Kidney (tissue), 14 donors: Measurements from ENCODE around the gene PLRG1. TPM values are rescaled to one million over a fixed set of nuclear protein-coding genes. Genes with fewer than 3 reads are reported as not detected.

Experiments used
- DNase-seq, 5 donors: peaks; one replicate each; pipeline ENCODE4 v3.0.0-alpha.2; 2013 to 2020
- FAIRE-seq: peaks from 2 replicates; lab custom pipeline; 2012; peaks lifted over from hg19 to GRCh38; lab: Jason Lieb, UNC
- H3K27ac ChIP-seq, 2 donors: one replicate each; pipeline ENCODE4 v1.7.0; 2013; ENCODE audit warnings: low read depth in 2 of 2, low read length in 2 of 2, inconsistent platforms in 1 of 2
- H3K27me3 ChIP-seq: one replicate; pipeline ENCODE4 v1.7.1; 2013; ENCODE audit warnings: low read length, inconsistent platforms; ENCODE audit not compliant: control insufficient read depth, insufficient read depth
- H3K36me3 ChIP-seq, 3 donors: one replicate each; pipeline versions ENCODE4 v1.7.0 to v1.7.1; 2013; ENCODE audit warnings: low read length in 3 of 3, control low read depth in 1 of 3, inconsistent platforms in 1 of 3; ENCODE audit not compliant: insufficient read depth in 3 of 3, control insufficient read depth in 2 of 3
- H3K4me1 ChIP-seq, 3 donors: one replicate each; pipeline versions ENCODE4 v1.7.0 to v1.7.1; 2013; ENCODE audit warnings: low read length in 3 of 3, inconsistent platforms in 1 of 3, low read depth in 1 of 3; ENCODE audit not compliant: control insufficient read depth in 2 of 3, insufficient read depth in 2 of 3
- H3K4me3 ChIP-seq, 3 donors: one replicate each; pipeline versions ENCODE4 v1.7.0 to v1.8.1; 2013; ENCODE audit warnings: low read length in 3 of 3, control low read depth in 1 of 3, inconsistent platforms in 1 of 3
- H3K9ac ChIP-seq, 3 donors: one replicate each; pipeline versions ENCODE4 v1.7.0 to v1.7.1; 2013; ENCODE audit warnings: low read length in 3 of 3, control low read depth in 1 of 3, inconsistent platforms in 1 of 3
- H3K9me3 ChIP-seq, 3 donors: one replicate each; pipeline versions ENCODE4 v1.7.0 to v1.7.1; 2013; ENCODE audit warnings: low read length in 3 of 3, control low read depth in 1 of 3, inconsistent platforms in 1 of 3; ENCODE audit not compliant: control insufficient read depth in 2 of 3, insufficient read depth in 1 of 3
- intact Hi-C: fragments of 100-400 bp; cut with DNase I; formaldehyde crosslinking; loops from one replicate; pipeline ENCODE4 v1.11.1; 2022
- polyA plus RNA-seq: library from polyadenylated mRNA; stranded (reverse); fragments of 350-450 nt; fragmentation: Illumina TruSeq; extraction: RNeasy Lipid Tissue Mini Kit (QIAGEN cat#74804); gene quantifications from one replicate; pipeline ENCODE4 v1.2.3, GENCODE V29; 2014; ENCODE audit warnings: low read depth, low replicate concordance; ENCODE audit not compliant: insufficient read depth
- total RNA-seq: library from RNA; stranded (reverse); fragmentation: NEBNext Ultra II Directional; extraction: Animal tissue kit (Norgen Biotek cat#: 25700); gene quantifications from one replicate; pipeline ENCODE4 v1.2.1, GENCODE V29; 2021
- TF ChIP-seq, protein P1 (sequence below): IDR thresholded peaks from 3 replicates; pipeline ENCODE4 v1.5.1; 2012; ENCODE audit warnings: mild to moderate bottlenecking, moderate library complexity, borderline replicate concordance; ENCODE audit not compliant: insufficient read depth; ENCODE audit errors: extremely low read depth
- donor health status: control.
- donor health status: control.
- donor health status: control.
- donor health status: control.
- donor health status: control.
- donor health status: DM: yes; HTN: yes; CAD: no.
- donor health status: Normal renal cell carcinoma (clear cell type).

The PLRG1 gene
- total and polyA plus RNA-seq, 2 donors from 2014 or later = 54.6 to 69.7 TPM

DNA sequence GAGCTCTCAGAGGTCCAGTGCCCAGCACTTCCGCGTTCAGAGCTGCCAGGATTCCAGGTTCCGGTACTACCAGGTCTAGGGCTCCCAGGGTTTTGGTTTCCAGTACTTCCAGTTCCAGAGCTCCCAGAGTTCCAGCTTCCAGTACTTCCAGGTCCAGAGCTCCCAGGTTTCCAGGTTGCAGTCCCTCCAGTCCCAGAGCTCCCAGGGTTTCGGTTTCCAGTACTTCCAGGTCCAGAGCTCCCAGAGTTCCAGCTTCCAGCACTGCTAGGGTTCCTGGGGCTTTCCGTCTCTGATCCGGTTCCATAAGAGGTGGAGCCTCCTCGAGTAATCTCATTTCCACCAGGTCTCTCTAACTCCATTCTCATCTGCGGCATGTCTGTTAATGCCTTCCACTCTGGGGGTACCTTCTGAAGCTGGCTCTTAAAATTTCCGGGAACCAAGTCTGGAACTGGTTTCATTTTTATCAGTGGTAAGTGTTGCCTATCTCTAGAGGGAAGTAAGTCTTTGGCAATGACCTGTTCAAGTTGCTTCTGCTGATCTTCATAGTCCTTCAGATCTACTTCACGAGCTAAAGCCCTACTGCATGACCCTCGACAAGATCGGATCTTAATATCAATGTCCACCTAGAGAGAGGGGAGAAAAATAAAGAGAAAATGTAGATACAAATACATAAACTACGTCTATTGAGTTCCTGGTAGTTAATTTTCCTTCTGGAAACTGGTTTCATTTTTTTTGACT is 36.3 kb upstream of the PLRG1 start:
- Histone ChIP-seq H3K9me3 (no peaks in the 10 kb centered on the region), H3K27me3 (no peaks in the 10 kb centered on the region), H3K27ac (no peak overlapping the region), H3K4me3 (no peak overlapping the region), H3K9ac (no peak overlapping the region), H3K4me1 (no peaks in the 10 kb centered on the region), H3K36me3 (no peaks in the 10 kb centered on the region)
- TF ChIP-seq, protein P1, sequence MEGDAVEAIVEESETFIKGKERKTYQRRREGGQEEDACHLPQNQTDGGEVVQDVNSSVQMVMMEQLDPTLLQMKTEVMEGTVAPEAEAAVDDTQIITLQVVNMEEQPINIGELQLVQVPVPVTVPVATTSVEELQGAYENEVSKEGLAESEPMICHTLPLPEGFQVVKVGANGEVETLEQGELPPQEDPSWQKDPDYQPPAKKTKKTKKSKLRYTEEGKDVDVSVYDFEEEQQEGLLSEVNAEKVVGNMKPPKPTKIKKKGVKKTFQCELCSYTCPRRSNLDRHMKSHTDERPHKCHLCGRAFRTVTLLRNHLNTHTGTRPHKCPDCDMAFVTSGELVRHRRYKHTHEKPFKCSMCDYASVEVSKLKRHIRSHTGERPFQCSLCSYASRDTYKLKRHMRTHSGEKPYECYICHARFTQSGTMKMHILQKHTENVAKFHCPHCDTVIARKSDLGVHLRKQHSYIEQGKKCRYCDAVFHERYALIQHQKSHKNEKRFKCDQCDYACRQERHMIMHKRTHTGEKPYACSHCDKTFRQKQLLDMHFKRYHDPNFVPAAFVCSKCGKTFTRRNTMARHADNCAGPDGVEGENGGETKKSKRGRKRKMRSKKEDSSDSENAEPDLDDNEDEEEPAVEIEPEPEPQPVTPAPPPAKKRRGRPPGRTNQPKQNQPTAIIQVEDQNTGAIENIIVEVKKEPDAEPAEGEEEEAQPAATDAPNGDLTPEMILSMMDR = no peak
- intact Hi-C loops = no loop called here
- DNase-seq = no peak
- FAIRE-seq = no peak

DNA sequence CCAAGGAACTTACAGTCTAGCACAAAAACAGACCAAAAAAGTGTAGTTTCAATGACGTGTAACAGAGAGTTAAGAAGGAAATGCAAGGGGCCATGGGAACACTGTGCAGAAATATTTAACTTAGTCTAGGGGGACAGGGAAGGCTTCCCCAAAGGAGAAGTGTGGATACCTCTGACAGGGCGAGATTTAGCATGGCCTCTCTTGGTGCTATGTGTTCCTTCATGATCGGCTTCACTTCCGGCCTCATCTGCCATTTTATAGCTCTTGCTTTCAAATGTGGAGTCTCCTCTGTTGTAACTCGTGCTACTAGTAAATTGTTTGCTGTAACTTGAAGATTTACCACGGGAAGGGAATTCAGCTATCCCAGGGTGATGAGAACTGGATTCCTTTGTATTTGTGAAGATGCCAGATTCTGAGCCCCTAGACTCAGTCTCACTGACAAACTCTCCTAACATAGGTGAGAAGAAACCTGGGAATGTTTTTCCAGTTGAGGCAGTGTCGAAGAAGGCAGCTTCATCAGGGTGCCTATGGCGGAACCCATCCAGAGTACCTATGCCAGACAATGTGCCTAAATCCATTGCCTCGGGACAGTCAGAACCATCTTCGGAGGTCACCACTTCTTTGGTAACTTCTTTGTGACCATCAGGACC is 35.3 kb upstream of the PLRG1 start:
- FAIRE-seq = no peak
- Histone ChIP-seq H3K27ac (no peak overlapping the region), H3K4me1 (no peaks in the 10 kb centered on the region), H3K9me3 (no peaks in the 10 kb centered on the region), H3K27me3 (no peaks in the 10 kb centered on the region), H3K4me3 (no peak overlapping the region), H3K9ac (no peak overlapping the region), H3K36me3 (no peaks in the 10 kb centered on the region)
- no peak for DNase-seq
- intact Hi-C loops = no loop called here
- TF ChIP-seq, protein P1 = no peak

DNA sequence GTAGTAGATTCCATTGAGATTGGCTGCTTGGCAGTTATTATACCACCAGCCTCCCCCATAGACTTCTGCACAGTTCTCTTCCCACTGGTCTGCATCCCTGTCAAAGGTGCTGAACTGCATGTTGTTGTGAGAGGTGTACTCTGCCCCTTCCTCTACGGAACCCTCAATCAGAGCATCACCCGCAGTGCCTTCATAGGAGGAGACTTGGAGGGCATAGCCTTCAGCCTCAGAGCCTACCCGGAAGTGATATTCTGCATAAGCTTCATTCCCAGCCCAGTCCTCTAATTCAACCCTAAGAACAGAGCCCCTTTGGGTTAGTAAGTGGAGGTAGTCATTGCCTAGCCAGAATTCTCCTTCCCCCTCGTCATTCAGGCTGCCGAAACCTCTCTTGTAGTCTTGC is 34.1 kb upstream of the PLRG1 start:
- H3K4me1 ChIP-seq = no peaks in the 10 kb centered on the region

More for the DNA sequence above, 34.1 kb upstream of the PLRG1 start:
- DNase-seq (no peak), FAIRE-seq (no peak)
- Histone ChIP-seq H3K27ac (no peak overlapping the region), H3K9me3 (no peaks in the 10 kb centered on the region), H3K4me3 (no peak overlapping the region), H3K27me3 (no peaks in the 10 kb centered on the region), H3K9ac (no peak overlapping the region), H3K36me3 (no peaks in the 10 kb centered on the region)
- TF ChIP-seq, protein P1 = no peak
- intact Hi-C loops = no loop called here
